Tibial nerve (tissue), 4 donors: ENCODE measurements around the gene SLC29A3. TPM values are rescaled to one million over a fixed set of nuclear protein-coding genes. Genes with fewer than 3 reads are reported as not detected.

Experiments
- DNase-seq, 2 donors: peaks; one replicate each; pipeline ENCODE4 v3.0.0-alpha.2; 2019; ENCODE audit warnings: low spot score in 2 of 2
- H3K27ac ChIP-seq, 4 donors: fragments of 200-600 bp; sonication (generic) in 3 of 4; one replicate each; pipeline ENCODE4 v1.5.1; 2017 to 2019; ENCODE audit warnings: mild to moderate bottlenecking in 1 of 4
- H3K27me3 ChIP-seq, 2 donors: fragments of 200-600 bp; sonication (generic) in 1 of 2; one replicate each; pipeline versions ENCODE4 v1.5.1 to v1.6.0; 2017 to 2019
- H3K36me3 ChIP-seq, 3 donors: fragments of 200-600 bp; sonication (generic); one replicate each; pipeline ENCODE4 v1.5.1; 2018 to 2019
- H3K4me1 ChIP-seq, 4 donors: fragments of 200-600 bp; sonication (generic) in 3 of 4; one replicate each; pipeline ENCODE4 v1.5.1; 2017 to 2019
- H3K4me3 ChIP-seq, 4 donors: fragments of 200-600 bp; sonication (generic) in 3 of 4; one replicate each; pipeline ENCODE4 v1.5.1; 2017 to 2019; ENCODE audit warnings: mild to moderate bottlenecking in 1 of 4, moderate library complexity in 1 of 4
- H3K9me3 ChIP-seq, 4 donors: fragments of 200-600 bp; sonication (generic) in 3 of 4; one replicate each; pipeline ENCODE4 v1.5.1; 2017 to 2019
- CTCF ChIP-seq, 5 experiments: fragments of 200-600 bp in 3 of 5; fragments of 450-650 bp in 2 of 5; sonication (generic) in 3 of 5; IDR thresholded peaks; one replicate each; pipeline ENCODE4 v1.5.1; 2016 to 2019; ENCODE audit warnings: antibody characterized with exemption in 5 of 5, mild to moderate bottlenecking in 3 of 5, moderate library complexity in 2 of 5
- EP300 ChIP-seq, 2 donors: sonication (generic); formaldehyde crosslinking; IDR thresholded peaks; one replicate each; pipeline ENCODE4 v1.6.1; 2017; ENCODE audit warnings: antibody characterized with exemption in 2 of 2, mild to moderate bottlenecking in 1 of 2
- POLR2A ChIP-seq, 2 donors: fragments of 450-650 bp; IDR thresholded peaks; one replicate each; pipeline ENCODE4 v1.6.1; 2017; ENCODE audit warnings: antibody characterized with exemption in 2 of 2, mild to moderate bottlenecking in 2 of 2, moderate library complexity in 2 of 2
- WGBS, 2 donors: methylation state at CpG; one replicate each; pipeline ENCODE4 v1.1.5; 2018; 5-methylcytosine and 5-hydroxymethylcytosine counted together
- total RNA-seq, 4 donors: library from RNA; depleted of rRNA; stranded (reverse); fragments of >200 nt; gene quantifications; one replicate each; pipeline ENCODE4 v1.1.0, GENCODE V29; 2016

SLC29A3 gene
- total RNA-seq, 4 donors from 2014 or later: 6.5 to 10.1 (median 7.4) TPM

- 78 to 84% methylated on average over 10 of the region's 10 CpGs for WGBS, 2 donors
- no peak for DNase-seq
Observed at GRCh38 chr10:71345694-71346093, 26.6 kb downstream of the SLC29A3 start.

GRCh38 chr10:71346731-71347130 lies 27.7 kb downstream of the SLC29A3 start:
- no peak for DNase-seq
- H3K27me3 ChIP-seq: no peaks in the 10 kb centered on the region
- H3K4me3 ChIP-seq: no peak overlapping the region
- 51 to 65% methylated on average over 2 to 3 of the region's 3 CpGs for WGBS, 2 donors
- peaks cover 0 to 19% (median 0%) of the 10 kb centered on the region in 3 donors for H3K36me3 ChIP-seq
- peaks cover 0 to 19% (median 0%) of the 10 kb centered on the region in 4 donors for H3K4me1 ChIP-seq
- TF ChIP-seq EP300 (IDR thresholded peaks at IDR 0.05): no peak
- TF ChIP-seq POLR2A (IDR thresholded peaks at IDR 0.05): no peak
- TF ChIP-seq CTCF (IDR thresholded peaks at IDR 0.05): no peak
- H3K27ac ChIP-seq: no peak overlapping the region
- no peaks in the 10 kb centered on the region for H3K9me3 ChIP-seq

More at GRCh38 chr10:71345694-71346093, 26.6 kb downstream of the SLC29A3 start:
- TF ChIP-seq EP300 (IDR thresholded peaks at IDR 0.05) (no peak), POLR2A (IDR thresholded peaks at IDR 0.05) (no peak), CTCF (IDR thresholded peaks at IDR 0.05) (no peak)
- Histone ChIP-seq H3K9me3 (no peaks in the 10 kb centered on the region), H3K27me3 (no peaks in the 10 kb centered on the region), H3K4me3 (no peak overlapping the region), H3K27ac (no peak overlapping the region), H3K36me3 (peaks cover 0 to 14% (median 0%) of the 10 kb centered on the region in 3 donors), H3K4me1 (peaks cover 0 to 19% (median 0%) of the 10 kb centered on the region in 4 donors)

- no peak overlapping the region for H3K4me3 ChIP-seq
- peaks cover 0 to 29% (median 0%) of the 10 kb centered on the region in 3 donors for H3K36me3 ChIP-seq
- TF ChIP-seq EP300 (IDR thresholded peaks at IDR 0.05) (no peak), POLR2A (IDR thresholded peaks at IDR 0.05) (no peak), CTCF (IDR thresholded peaks at IDR 0.05) (no peak)
- WGBS, 2 donors: 72 to 80% methylated on average over 11 to 14 of the region's 14 CpGs
- no peak for DNase-seq
- H3K4me1 ChIP-seq: peaks cover 0 to 16% (median 0%) of the 10 kb centered on the region in 4 donors
- H3K9me3 ChIP-seq: no peaks in the 10 kb centered on the region
- no peaks in the 10 kb centered on the region for H3K27me3 ChIP-seq
- H3K27ac ChIP-seq: no peak overlapping the region
Observed at GRCh38 chr10:71347587-71348395, 28.7 kb downstream of the SLC29A3 start.

GRCh38 chr10:71348850-71349249 lies 29.8 kb downstream of the SLC29A3 start:
- no peak for DNase-seq
- no peaks in the 10 kb centered on the region for H3K9me3 ChIP-seq
- TF ChIP-seq POLR2A (IDR thresholded peaks at IDR 0.05): no peak
- TF ChIP-seq EP300 (IDR thresholded peaks at IDR 0.05): no peak
- no peak for TF ChIP-seq CTCF (IDR thresholded peaks at IDR 0.05)
- H3K36me3 ChIP-seq: peaks cover 0 to 36% (median 0%) of the 10 kb centered on the region in 3 donors
- H3K4me1 ChIP-seq: peaks cover 0 to 7% (median 0%) of the 10 kb centered on the region in 4 donors
- no peak overlapping the region for H3K27ac ChIP-seq
- H3K27me3 ChIP-seq: no peaks in the 10 kb centered on the region
- no peak overlapping the region for H3K4me3 ChIP-seq
- 92 to 100% methylated on average over 1 of the region's 1 CpG for WGBS, 2 donors

- TF ChIP-seq CTCF (IDR thresholded peaks at IDR 0.05) (no peak), POLR2A (IDR thresholded peaks at IDR 0.05) (no peak), EP300 (IDR thresholded peaks at IDR 0.05) (no peak)
- no peaks in the 10 kb centered on the region for H3K27me3 ChIP-seq
- no peak for DNase-seq
- peaks cover 0 to 1% (median 0%) of the 10 kb centered on the region in 4 donors for H3K4me1 ChIP-seq
- 90 to 96% methylated on average over 5 to 7 of the region's 7 CpGs for WGBS, 2 donors
- no peaks in the 10 kb centered on the region for H3K9me3 ChIP-seq
- H3K27ac ChIP-seq: no peak overlapping the region
- H3K4me3 ChIP-seq: no peak overlapping the region
- peaks cover 0 to 41% (median 0%) of the 10 kb centered on the region in 3 donors for H3K36me3 ChIP-seq
Observed at GRCh38 chr10:71349406-71349805, 30.3 kb downstream of the SLC29A3 start.
